Stimulated activated CD4-positive, alpha-beta T cell treated with anti-CD3 and anti-CD28 coated beads, Interleukin-1b, Interleukin-23, amount 100 ng/mL, for 24 hours (primary cell): ENCODE results near the gene PILRB.
A peak's percentile ranks its signal among the peaks of the same experiment; 100 is the strongest.
"Not testable (repeated sequence)": the region's sequence is repeated elsewhere in the genome, so short reads cannot be mapped to it uniquely, and the experiment has no call there.

Experiments
- DNase-seq, 4 experiments: peaks; one replicate each; pipeline ENCODE4 v3.0.0-alpha.2; 2020; ENCODE audit warnings: low read depth in 4 of 4, low spot score in 1 of 4

PILRB gene

GRCh38 chr7:100373870-100374598 is 16.1 kb downstream of the PILRB start:
- DNase-seq = not testable (repeated sequence)

GRCh38 chr7:100374601-100375000 is 16.7 kb downstream of the PILRB start:
- DNase-seq = no peak

DNA sequence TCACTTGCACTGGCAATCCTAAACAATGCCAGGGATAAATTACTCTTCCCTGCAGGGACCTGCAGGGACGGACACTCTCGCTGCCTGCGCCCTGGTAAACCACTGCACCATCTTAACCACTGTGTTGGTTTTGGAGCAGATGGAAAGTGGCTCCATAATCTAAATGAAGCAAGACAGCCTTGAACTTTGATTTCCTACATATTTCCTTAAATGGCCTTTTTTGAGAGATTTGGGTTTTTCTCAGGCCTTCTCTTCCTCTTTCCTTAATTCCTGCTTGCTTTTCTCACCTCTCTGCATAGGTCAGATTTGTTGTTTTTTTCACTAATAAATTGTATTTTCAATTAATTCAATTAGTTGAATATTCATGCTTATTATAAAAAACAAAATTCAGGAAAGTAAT is 18.1 kb downstream of the PILRB start:
- DNase-seq = no peak

GRCh38 chr7:100378114-100378755 is 20.3 kb downstream of the PILRB start:
- DNase-seq = no peak

DNA sequence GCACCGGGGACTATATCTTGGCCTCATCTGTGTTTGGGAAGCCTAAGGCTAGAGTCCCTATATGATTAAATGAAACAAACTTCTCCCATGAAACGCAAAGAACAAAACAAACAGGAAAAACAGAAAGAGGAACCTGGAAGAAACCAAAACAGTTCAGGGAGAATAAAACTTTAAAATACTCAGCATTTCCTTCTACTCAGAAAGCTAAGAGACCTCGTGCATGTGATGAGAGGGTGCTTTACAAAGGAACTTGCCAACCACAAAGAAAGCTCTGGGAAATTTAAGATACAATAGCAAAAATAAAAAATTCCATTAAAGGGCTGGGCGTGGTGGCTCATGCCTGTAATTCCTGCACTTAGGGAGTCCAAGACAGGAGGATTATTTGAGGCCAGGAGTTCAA is 22.3 kb downstream of the PILRB start:
- no peak for DNase-seq

- DNase-seq = not testable (repeated sequence)
These were observed 23.8 kb downstream of the PILRB start for GRCh38 chr7:100381531-100382233.

GRCh38 chr7:100382234-100382853 is 24.4 kb downstream of the PILRB start:
- not testable (repeated sequence) for DNase-seq

DNA sequence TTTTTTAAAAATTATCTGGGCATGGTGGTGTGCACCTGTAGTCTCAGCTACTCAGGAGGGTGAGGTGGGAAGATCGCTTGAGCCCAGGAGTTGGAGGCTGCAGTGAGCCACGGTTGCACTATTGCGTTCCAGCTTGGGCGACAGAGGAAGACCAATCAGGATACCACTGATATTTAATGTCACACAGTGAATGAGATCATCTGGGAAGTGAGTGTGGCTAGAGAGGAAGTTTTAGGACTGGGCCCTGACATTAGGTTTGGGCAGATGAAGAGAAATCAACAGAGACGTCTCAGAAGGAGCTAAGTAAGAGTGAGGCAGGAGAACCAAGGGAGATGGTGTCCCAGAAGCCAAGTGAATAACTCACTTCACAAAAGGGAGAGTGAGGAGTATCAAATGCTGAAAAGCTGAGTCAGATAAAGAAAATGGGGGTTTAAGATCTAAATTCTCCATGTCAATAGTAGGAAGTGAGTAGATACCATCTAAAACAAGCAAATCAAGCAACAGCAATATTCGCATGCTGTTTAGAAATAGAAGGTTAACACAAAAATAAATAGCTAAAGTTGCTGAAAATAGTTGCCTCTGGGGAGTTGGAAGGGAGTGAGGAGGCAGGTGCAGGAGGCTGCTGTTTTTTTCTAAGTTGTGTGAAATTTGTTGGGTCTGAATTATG is 26.8 kb downstream of the PILRB start:
- DNase-seq = no peak

DNA sequence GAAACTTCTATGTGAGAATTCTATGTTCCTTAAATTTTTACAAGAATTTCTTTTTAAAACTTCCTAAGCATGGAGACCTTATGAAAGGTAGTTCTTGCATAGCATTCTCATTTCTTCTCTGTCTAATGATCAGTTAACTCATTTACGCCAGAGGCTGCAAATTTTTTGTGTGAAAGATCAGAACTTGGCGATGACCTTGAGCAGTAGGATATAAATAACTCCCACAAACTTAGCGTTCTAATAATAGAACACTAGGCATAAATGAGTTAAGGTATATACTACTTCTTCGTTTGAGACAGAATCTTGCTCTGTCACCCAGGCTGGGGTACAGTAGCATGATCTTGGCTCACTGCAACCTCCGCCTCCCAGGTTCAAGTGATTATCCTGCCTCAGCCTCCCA is 29.0 kb downstream of the PILRB start:
- DNase-seq = no peak

DNA sequence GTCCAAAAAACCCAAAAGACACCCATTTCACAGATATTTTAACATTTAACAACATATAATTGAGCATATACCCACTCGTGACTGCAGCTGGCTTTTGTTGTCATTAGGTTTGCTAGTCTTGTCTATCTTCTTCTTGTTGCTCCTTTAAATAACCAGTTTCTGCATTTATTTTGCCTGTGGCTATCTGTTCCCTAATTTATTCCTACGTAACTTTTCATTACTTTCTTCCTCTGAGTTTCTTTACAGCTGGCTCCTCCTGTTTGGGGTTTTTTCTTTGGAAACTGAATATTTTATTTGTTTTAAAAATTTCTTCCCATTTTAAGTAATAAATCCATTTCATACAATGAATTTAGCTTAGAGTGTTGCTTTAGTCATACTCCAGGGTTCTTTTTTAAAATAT is 29.8 kb downstream of the PILRB start:
- DNase-seq = no peak

DNA sequence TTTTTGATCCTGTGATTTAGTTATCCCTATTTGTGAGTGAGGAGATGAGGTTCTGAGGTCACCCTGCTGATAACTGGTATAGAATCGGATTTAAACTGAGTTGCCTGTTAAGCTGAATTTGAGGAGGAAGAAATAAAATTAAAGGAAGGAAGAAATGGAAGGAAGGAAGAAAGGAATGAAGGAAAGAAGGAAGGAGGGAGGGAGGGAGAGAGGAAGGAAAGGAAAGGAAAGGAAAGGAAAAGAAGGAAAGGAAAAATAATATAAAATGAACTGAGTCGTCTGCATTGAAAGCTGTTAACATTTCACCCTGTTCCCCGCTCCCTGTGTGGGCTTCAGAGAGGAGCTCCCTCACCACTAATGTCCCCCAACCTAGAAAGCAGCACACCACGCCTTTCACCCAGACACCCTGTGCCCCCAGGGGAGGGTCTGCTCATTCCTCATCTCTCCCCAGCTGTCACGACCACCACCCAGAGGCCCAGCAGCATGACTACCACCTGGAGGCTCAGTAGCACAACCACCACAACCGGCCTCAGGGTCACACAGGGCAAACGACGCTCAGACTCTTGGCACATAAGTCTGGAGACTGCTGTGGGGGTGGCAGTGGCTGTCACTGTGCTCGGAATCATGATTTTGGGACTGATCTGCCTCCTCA is 31.6 kb downstream of the PILRB start:
- no peak for DNase-seq

GRCh38 chr7:100390286-100391009 is 32.5 kb downstream of the PILRB start:
- DNase-seq = no peak

DNA sequence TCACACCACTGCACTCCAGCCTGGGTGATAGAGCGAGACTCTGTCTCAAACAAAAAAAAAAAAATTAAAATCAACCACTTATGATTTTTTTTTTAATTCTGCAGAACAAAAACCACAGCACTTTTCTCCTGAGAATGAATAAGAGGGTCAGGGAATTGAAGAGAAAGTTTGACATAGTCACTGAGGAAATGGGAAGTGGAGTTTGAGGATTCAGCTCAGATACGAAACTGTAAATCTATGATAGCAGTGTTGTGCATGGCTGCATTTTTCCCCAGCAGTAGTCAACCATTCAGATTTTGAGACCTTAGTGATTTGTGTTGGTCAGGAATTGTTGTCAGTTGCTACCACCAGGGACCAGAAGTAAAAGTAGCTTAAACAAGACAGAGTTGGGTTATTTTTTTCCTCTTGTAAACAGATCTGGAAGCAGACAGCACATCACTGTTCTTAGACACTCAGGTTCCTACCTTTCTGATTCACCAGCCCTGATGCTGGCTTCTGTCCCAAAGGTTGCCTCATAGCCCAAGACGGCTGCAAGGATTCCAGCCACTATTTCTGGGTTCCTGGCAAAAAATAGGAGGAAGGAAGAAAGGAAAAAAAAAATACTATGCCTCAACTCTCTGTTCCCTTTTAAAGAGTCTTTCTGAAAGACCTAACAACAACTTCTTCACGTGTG is 35.5 kb downstream of the PILRB start:
- no peak for DNase-seq

DNA sequence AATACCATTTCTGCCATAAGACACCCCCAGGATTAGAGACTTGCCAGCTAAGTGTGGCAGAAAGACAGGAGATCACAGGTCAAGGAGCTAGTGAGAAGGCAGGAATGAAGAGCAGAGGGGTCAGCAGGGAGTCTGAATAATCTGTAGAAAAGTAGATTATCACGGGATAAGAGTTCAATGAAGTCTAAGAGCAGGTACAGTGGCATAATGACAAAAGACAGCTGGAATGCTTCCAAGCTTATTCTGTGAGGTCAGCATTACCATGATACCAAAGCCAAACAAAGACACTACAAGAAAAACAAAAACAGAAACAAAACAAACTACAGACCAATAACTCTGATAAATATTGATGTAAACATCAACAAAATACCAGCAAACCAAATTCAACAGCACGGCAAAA is 36.2 kb downstream of the PILRB start:
- DNase-seq = no peak

- peak in 3 of 4 experiments; percentile 24 to 44 (median 30) for DNase-seq
These were observed 38.6 kb downstream of the PILRB start for GRCh38 chr7:100396421-100396982.

DNA sequence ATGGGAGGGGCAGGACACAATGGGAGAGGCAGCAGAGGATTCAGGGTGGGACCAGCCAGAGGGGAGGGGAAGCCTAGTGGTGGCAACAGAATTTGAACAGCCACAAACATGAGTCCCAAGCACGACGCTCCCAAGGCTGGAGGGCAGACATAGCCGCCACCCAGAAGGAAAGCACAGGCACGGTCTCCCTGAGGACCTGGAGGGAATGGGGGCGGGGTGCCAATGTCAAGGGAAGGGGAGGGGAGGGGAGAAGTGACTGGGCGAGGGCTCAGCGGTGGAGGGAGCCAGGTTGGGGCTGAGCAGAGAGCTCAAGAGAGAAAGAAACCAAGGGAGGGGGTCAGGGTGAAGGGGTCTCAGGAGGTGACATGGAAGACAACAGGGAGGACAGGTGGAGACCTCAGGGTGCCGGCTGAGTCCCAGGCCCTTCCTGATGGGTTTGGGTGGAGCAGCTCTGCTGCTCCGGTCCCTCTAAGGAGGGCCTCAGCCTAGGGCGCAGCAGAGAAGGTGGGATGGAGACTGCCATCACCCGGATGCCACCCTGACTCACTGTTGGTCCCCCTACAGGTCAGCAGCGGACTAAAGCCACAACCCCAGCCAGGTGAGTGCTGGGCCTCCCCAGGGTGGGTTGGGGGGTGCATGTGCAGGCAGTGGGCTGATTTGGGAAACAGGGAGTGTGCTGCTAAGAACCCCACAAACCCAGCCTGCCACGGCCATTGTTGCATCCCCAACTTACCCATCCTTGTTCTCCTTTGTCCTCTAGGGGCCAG is 39.6 kb downstream of the PILRB start:
- no peak for DNase-seq

DNA sequence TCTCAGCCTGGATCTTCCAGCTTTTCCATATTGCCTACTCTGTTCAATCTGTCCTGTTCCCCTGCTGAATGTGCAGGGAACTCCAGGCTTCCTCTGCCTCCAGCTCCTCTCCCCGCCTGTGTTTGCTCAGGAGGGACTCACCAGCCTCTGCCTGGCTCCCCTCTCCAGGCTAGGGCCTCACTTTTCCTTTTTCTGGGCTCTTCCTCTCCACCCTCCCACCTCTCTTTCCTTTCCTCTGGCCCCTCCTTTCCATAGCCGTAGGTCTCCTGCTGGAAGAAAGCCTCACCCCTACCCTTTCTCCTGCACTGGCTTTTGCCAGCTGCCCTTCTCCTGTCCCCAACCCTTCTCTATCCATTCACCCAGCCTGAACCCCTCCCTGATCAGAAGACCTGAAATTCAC is 40.3 kb downstream of the PILRB start:
- DNase-seq = no peak

DNA sequence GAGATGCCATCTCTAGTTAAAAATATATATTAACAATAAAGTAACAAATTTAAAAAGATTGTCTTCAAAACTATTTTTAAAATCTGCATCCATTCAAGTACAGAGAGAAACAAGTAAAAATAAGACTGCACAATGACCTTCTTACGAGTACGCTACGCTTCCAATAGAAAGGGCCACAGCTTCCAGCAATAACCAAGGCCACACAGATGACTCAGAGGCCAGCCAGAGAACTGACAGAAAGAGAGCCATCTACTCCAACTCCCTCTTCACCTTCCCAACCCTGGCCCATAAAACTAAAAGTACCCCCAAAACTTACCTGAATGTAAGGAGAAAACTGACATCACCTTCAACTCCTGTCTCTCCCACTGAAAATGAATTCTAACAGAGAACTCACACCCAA is 42.1 kb downstream of the PILRB start:
- no peak for DNase-seq
